Uterus (tissue), 4 donors: ENCODE measurements around the gene PC. TPM values are rescaled to one million over a fixed set of nuclear protein-coding genes. Genes with fewer than 3 reads are reported as not detected.

Experiments
- DNase-seq, 2 donors: peaks; one replicate each; pipeline ENCODE4 v3.0.0-alpha.2; 2019 to 2020
- H3K27ac ChIP-seq, 2 donors: fragments of 200-600 bp; sonication (generic); 1 replicate in 1 of 2; 2 replicates in 1 of 2; pipeline ENCODE4 v1.5.1; 2016 to 2018
- H3K27me3 ChIP-seq, 2 donors: fragments of 200-600 bp; sonication (generic); one replicate each; pipeline ENCODE4 v1.5.1; 2018 to 2019; ENCODE audit warnings: control low read depth in 1 of 2
- H3K36me3 ChIP-seq, 2 donors: fragments of 200-600 bp; sonication (generic); one replicate each; pipeline ENCODE4 v1.5.1; 2019; ENCODE audit warnings: control low read depth in 1 of 2
- H3K4me1 ChIP-seq, 2 donors: fragments of 200-600 bp; sonication (generic); one replicate each; pipeline ENCODE4 v1.5.1; 2018 to 2019; ENCODE audit warnings: control low read depth in 1 of 2
- H3K4me3 ChIP-seq, 2 donors: fragments of 200-600 bp; sonication (generic); 1 replicate in 1 of 2; 2 replicates in 1 of 2; pipeline ENCODE4 v1.5.1; 2018 to 2019; ENCODE audit warnings: mild to moderate bottlenecking in 1 of 2
- H3K9me3 ChIP-seq, 2 donors: fragments of 200-600 bp; sonication (generic); one replicate each; pipeline ENCODE4 v1.5.1; 2019; ENCODE audit warnings: control low read depth in 1 of 2
- CTCF ChIP-seq, 4 experiments: fragments of 200-600 bp in 2 of 4; fragments of 450-650 bp in 2 of 4; sonication (generic) in 2 of 4; IDR thresholded peaks; one replicate each; pipeline ENCODE4 v1.5.1; 2016 to 2019; ENCODE audit warnings: antibody characterized with exemption in 4 of 4, mild to moderate bottlenecking in 2 of 4, moderate library complexity in 1 of 4
- POLR2A ChIP-seq, 2 donors: fragments of 450-650 bp; IDR thresholded peaks; one replicate each; pipeline ENCODE4 v1.6.1; 2016; ENCODE audit warnings: antibody characterized with exemption in 2 of 2, mild to moderate bottlenecking in 1 of 2, moderate library complexity in 1 of 2
- intact Hi-C: fragments of 100-400 bp; cut with DNase I; formaldehyde crosslinking; loops from one replicate; pipeline ENCODE4 v1.15.1; 2023; ENCODE audit warnings: low total_unique reads
- total RNA-seq, 4 donors: library from RNA; depleted of rRNA in 3 of 4; stranded (reverse); fragments of >200 nt in 3 of 4; gene quantifications; one replicate each; pipeline versions ENCODE4 v1.1.0 to v1.2.4, GENCODE V29; 2014 to 2023
- donor health status: DM: yes; HTN: yes; CAD: no.

The PC gene
- total RNA-seq, 4 donors from 2014 or later = 7.1 to 13.8 (median 8.1) TPM

GRCh38 chr11:66987924-66988637, 29.9 kb upstream of the PC start:
- H3K36me3 ChIP-seq = no peaks in the 10 kb centered on the region
- H3K4me1 ChIP-seq = no peaks in the 10 kb centered on the region
- H3K4me3 ChIP-seq = no peak overlapping the region
- DNase-seq = no peak
- intact Hi-C loops = no loop called here
- TF ChIP-seq POLR2A (IDR thresholded peaks at IDR 0.05) (no peak), CTCF (IDR thresholded peaks at IDR 0.05) (no peak)
- H3K27me3 ChIP-seq = no peaks in the 10 kb centered on the region
- H3K27ac ChIP-seq = no peak overlapping the region
- H3K9me3 ChIP-seq = no peaks in the 10 kb centered on the region

- no peak for DNase-seq
- Histone ChIP-seq H3K9me3 (no peaks in the 10 kb centered on the region), H3K27me3 (no peaks in the 10 kb centered on the region), H3K27ac (no peak overlapping the region), H3K4me1 (no peaks in the 10 kb centered on the region), H3K4me3 (no peak overlapping the region), H3K36me3 (no peaks in the 10 kb centered on the region)
- intact Hi-C loops = no loop called here
- TF ChIP-seq POLR2A (IDR thresholded peaks at IDR 0.05) (no peak), CTCF (IDR thresholded peaks at IDR 0.05) (no peak)
Observed at GRCh38 chr11:66987158-66987620, 29.0 kb upstream of the PC start.

- no peaks in the 10 kb centered on the region for H3K4me1 ChIP-seq
- intact Hi-C loops = no loop called here
- H3K36me3 ChIP-seq = no peaks in the 10 kb centered on the region
- no peak for DNase-seq
- H3K9me3 ChIP-seq = no peaks in the 10 kb centered on the region
- TF ChIP-seq POLR2A (IDR thresholded peaks at IDR 0.05) (no peak), CTCF (IDR thresholded peaks at IDR 0.05) (no peak)
- H3K27me3 ChIP-seq = no peaks in the 10 kb centered on the region
- H3K27ac ChIP-seq = no peak overlapping the region
- no peak overlapping the region for H3K4me3 ChIP-seq
Observed at GRCh38 chr11:66986178-66986545, 28.0 kb upstream of the PC start.

GRCh38 chr11:66985508-66986177, 27.5 kb upstream of the PC start:
- H3K27me3 ChIP-seq = no peaks in the 10 kb centered on the region
- H3K36me3 ChIP-seq = no peaks in the 10 kb centered on the region
- intact Hi-C loops = no loop called here
- TF ChIP-seq CTCF (IDR thresholded peaks at IDR 0.05) (no peak), POLR2A (IDR thresholded peaks at IDR 0.05) (no peak)
- no peak overlapping the region for H3K27ac ChIP-seq
- H3K4me1 ChIP-seq = no peaks in the 10 kb centered on the region
- no peak for DNase-seq
- no peak overlapping the region for H3K4me3 ChIP-seq
- H3K9me3 ChIP-seq = no peaks in the 10 kb centered on the region

GRCh38 chr11:66983275-66983924, 25.2 kb upstream of the PC start:
- H3K4me3 ChIP-seq = no peak overlapping the region
- H3K9me3 ChIP-seq = no peaks in the 10 kb centered on the region
- intact Hi-C loops = no loop called here
- H3K36me3 ChIP-seq = no peaks in the 10 kb centered on the region
- H3K27me3 ChIP-seq = no peaks in the 10 kb centered on the region
- TF ChIP-seq POLR2A (IDR thresholded peaks at IDR 0.05) (no peak), CTCF (IDR thresholded peaks at IDR 0.05) (no peak)
- no peaks in the 10 kb centered on the region for H3K4me1 ChIP-seq
- H3K27ac ChIP-seq = no peak overlapping the region
- no peak for DNase-seq
